Measurements from ENCODE around the gene GCDH.
"Not testable (repeated sequence)": the region's sequence is repeated elsewhere in the genome, so short reads cannot be mapped to it uniquely, and the experiment has no call there.

Gene GCDH

GRCh38 chr19:12890787-12891552 is at the start of gene GCDH:
Gene GCDH, plus strand, starts transcription at chr19:12891160. Its CDS starts 145 bp downstream, at chr19:12891305.
- peak; percentile 100 for DNase-seq

- DNase-seq, result no peak
Measured at GRCh38 chr19:12842511-12842910, 48.4 kb upstream of the GCDH start.

- no peak for DNase-seq
Measured at GRCh38 chr19:12843328-12843727, 47.6 kb upstream of the GCDH start.

GRCh38 chr19:12843999-12844732 is 46.8 kb upstream of the GCDH start:
- DNase-seq, result no peak

- not testable (repeated sequence) for DNase-seq
Measured at GRCh38 chr19:12846613-12847012, 44.3 kb upstream of the GCDH start.

GRCh38 chr19:12847159-12848139 is 43.5 kb upstream of the GCDH start:
- DNase-seq, result peak; percentile 65

- DNase-seq, result no peak
Measured at GRCh38 chr19:12856653-12857052, 34.3 kb upstream of the GCDH start.

- no peak for DNase-seq
Measured at GRCh38 chr19:12858041-12858928, 32.7 kb upstream of the GCDH start.

GRCh38 chr19:12859546-12859945 is 31.4 kb upstream of the GCDH start:
- no peak for DNase-seq

GRCh38 chr19:12864143-12864542 is 26.8 kb upstream of the GCDH start:
- no peak for DNase-seq

- no peak for DNase-seq
Measured at GRCh38 chr19:12864721-12865715, 25.9 kb upstream of the GCDH start.

- DNase-seq, result no peak
Measured at GRCh38 chr19:12865746-12866415, 25.1 kb upstream of the GCDH start.

GRCh38 chr19:12866416-12867119 is 24.4 kb upstream of the GCDH start:
- peak; percentile 18 for DNase-seq

GRCh38 chr19:12867120-12868099 is 23.6 kb upstream of the GCDH start:
- DNase-seq, result peak; percentile 88

- no peak for DNase-seq
Measured at GRCh38 chr19:12868540-12869112, 22.3 kb upstream of the GCDH start.

- no peak for DNase-seq
Measured at GRCh38 chr19:12871681-12872080, 19.3 kb upstream of the GCDH start.

GRCh38 chr19:12872255-12872654 is 18.7 kb upstream of the GCDH start:
- DNase-seq, result no peak
